Hematopoietic multipotent progenitor cell treated with erythropoietin and hydrocortisone succinate and interleukin-3 and kit ligand, for 4 days (in vitro differentiated cells): ENCODE measurements around the gene ERGIC1.
"Not testable (repeated sequence)": the region's sequence is repeated elsewhere in the genome, so short reads cannot be mapped to it uniquely, and the experiment has no call there.

Source experiments
- DNase-seq: peaks from one replicate; pipeline ENCODE4 v3.0.0-alpha.2; 2015

ERGIC1 gene

GRCh38 chr5:172830275-172830799 is 3.7 kb upstream of the ERGIC1 start:
- no peak for DNase-seq

GRCh38 chr5:172830876-172831662 is 3.0 kb upstream of the ERGIC1 start:
- peak; percentile 44 for DNase-seq

- DNase-seq = no peak
These were observed 1.4 kb upstream of the ERGIC1 start for GRCh38 chr5:172832383-172833315.

- DNase-seq = no peak
These were observed 722 bp upstream of the ERGIC1 start for GRCh38 chr5:172833372-172833685.

- peak; percentile 44 for DNase-seq
These were observed 601 bp downstream of the ERGIC1 start for GRCh38 chr5:172834415-172835289.

- no peak for DNase-seq
These were observed 1.4 kb downstream of the ERGIC1 start for GRCh38 chr5:172835290-172835993.

GRCh38 chr5:172835994-172836356 is 1.9 kb downstream of the ERGIC1 start:
- DNase-seq = no peak

- peak; percentile 94 for DNase-seq
These were observed 3.6 kb downstream of the ERGIC1 start for GRCh38 chr5:172837640-172838039.

GRCh38 chr5:172838151-172838875 is 4.3 kb downstream of the ERGIC1 start:
- no peak for DNase-seq

- no peak for DNase-seq
These were observed 5.8 kb downstream of the ERGIC1 start for GRCh38 chr5:172839669-172840431.

GRCh38 chr5:172840432-172841154 is 6.5 kb downstream of the ERGIC1 start:
- DNase-seq = no peak

- no peak for DNase-seq
These were observed 7.2 kb downstream of the ERGIC1 start for GRCh38 chr5:172841256-172841655.

GRCh38 chr5:172843825-172844576 is 9.9 kb downstream of the ERGIC1 start:
- DNase-seq = no peak

- no peak for DNase-seq
These were observed 10.5 kb downstream of the ERGIC1 start for GRCh38 chr5:172844577-172844838.

- DNase-seq = peak; percentile 70
These were observed 11.1 kb downstream of the ERGIC1 start for GRCh38 chr5:172845154-172845553.

- DNase-seq = no peak
These were observed 11.5 kb downstream of the ERGIC1 start for GRCh38 chr5:172845576-172845975.

- no peak for DNase-seq
These were observed 12.2 kb downstream of the ERGIC1 start for GRCh38 chr5:172846249-172846648.

GRCh38 chr5:172846677-172847076 is 12.6 kb downstream of the ERGIC1 start:
- DNase-seq = no peak

GRCh38 chr5:172847584-172847983 is 13.5 kb downstream of the ERGIC1 start:
- DNase-seq = not testable (repeated sequence)
